SKM-1 (cell line): ENCODE results near the gene TMOD2.

Source experiments
- DNase-seq: peaks from one replicate; lab custom pipeline; 2025; ENCODE audit not compliant: unreplicated experiment; lab: John Stamatoyannopoulos, UW

TMOD2 gene

DNA sequence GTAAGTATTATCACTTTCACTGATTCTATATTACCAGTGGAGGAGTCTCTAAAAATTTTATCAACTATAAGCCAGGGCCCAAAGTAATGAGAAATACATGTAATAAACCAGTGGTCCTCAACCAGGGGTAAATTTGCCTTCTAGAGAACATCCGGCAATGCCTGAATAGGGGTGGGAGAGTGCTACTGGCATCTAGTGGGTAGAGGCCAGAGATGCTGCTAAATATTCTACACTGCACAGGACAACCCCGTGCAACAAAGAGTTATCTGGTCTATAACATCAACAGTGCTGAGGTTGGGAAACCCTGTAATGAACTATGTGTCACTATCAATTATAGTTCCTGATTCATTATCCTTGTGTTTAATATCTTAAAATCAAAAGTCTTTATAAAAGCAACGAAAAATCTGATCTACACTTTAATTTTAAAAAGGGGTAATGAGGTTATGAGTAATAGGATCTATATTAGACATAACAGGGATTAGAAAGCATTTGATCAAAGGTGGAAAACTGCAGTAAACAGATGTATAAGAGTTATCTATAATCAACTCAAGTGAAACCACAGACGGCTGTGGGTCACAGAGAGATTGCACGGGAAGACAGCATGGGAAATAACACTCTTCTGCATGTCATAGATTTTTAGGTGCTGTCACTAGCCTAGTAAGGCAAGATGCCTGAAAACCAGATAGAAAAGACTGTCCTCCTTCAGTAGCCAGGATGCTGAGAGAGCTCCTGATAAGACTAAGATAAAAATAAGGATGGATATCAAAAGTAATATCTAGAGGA lies 16.0 kb upstream of the TMOD2 start:
- DNase-seq: no peak

DNA sequence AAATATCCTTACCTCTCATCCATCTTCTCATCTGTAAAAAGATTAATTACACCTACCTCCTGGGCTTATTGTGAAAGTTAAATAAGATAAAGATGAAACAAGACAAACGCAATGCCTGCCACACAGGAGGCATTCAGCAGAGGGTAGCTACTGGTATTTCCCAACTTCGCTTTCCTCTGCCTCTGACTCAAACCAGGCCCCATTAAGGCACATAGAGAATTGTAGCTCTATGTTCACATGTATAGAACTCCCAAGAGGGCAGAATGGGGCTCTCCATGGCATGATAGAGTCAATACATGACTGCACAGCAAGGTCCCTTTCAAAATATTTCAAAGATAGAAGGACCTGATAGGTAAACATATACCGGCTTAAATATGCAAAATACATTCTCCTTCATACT lies 15.3 kb upstream of the TMOD2 start:
- peak; percentile 55 for DNase-seq

DNA sequence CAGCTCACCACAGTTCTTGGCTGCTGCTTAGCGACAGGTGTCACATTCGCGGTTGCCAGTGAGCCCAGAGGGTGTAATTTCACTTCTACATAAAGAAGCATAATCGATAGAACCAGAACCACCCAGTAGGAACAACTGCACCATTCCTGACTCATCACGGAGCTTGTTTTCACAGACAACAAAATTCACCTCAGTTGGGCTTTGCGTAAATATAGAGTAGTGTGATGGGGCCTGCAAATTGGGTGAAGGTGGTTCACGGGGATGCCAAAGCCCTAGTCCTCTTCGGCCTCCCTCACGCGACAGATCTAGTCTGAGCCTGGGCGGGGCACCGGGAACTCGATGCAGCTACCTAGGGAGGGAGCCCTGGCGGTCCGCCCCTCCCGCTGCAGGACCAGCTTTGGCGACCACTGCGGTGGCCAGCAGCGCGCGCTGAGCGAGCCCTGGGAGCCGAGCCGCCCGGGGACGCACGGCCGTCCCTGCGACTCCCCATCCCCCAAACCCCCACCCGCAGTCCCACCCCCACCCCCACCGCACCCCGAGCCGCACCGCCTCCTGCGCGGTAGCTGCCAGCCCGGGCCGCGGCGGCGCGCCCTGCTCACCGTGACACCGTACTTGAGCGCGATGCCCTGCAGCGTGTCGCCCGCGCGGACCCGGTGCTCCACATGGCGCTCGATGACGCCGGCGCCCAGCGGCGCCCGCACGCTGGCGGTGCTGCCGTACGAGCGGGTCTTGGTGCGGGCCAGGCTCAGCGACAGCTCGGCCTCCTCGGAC lies 14.5 kb upstream of the TMOD2 start:
- DNase-seq: no peak

DNA sequence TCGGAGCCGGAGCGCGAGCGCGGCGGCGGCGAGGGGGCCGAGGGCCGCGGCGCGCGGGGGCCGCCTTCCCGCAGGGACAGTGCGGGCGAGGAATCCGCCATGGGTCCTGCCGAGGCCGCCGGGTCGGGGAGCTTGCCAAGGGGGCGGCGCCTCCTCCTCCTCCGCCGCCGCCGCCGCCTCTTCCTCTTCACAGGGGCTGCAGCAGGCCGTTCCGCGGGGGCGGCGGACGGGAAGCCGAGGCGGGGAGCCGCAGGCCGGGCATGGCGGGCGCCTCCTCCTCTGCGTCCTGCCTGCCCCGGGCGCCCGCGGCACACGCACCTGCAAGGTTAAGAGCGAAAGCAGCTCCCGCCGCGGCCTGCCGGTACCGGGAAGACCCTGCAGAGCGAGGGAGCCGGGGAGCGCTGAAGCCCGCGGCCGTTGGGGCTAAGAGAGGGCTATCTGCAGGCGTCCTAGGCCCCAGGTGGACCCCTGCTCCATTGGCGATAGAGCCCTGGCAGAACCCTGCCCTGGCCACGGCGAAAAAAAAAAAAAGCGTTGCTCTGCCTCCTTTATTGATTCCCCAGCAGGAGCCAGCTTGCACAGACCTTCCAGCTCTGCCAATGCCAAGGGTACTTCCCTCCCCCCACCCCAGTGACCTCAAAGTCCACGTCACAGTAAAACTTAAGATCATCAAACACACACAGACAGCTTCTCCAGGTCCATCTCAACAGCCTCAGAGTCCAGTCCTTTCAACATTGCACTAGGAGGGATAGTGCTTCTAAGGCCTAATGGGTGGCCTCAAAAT lies 13.7 kb upstream of the TMOD2 start, which contains the start of gene LYSMD2:
TSS of gene LYSMD2 (minus strand) at position 134 of the 784 bp plus-strand sequence. CDS start at position 101, 33 bp downstream.
- no peak for DNase-seq

DNA sequence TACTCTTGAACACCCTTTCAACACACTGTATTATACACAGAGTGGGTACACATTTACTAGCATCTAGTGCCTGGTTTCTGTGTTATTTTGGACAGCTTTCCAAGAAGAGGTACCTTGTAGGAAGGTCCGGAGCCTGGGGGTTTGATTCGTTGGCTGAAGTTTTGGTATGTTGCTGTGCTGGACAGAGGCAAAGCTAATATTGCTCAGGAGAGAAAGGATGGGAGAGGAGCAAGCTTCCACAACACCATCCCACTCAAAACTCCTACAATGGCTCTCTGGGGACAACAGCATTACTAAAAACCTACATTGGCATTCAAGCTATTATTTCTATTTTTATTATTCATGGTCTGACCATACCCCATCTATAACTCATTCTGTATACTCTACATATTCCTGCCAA lies 12.8 kb upstream of the TMOD2 start:
- no peak for DNase-seq

DNA sequence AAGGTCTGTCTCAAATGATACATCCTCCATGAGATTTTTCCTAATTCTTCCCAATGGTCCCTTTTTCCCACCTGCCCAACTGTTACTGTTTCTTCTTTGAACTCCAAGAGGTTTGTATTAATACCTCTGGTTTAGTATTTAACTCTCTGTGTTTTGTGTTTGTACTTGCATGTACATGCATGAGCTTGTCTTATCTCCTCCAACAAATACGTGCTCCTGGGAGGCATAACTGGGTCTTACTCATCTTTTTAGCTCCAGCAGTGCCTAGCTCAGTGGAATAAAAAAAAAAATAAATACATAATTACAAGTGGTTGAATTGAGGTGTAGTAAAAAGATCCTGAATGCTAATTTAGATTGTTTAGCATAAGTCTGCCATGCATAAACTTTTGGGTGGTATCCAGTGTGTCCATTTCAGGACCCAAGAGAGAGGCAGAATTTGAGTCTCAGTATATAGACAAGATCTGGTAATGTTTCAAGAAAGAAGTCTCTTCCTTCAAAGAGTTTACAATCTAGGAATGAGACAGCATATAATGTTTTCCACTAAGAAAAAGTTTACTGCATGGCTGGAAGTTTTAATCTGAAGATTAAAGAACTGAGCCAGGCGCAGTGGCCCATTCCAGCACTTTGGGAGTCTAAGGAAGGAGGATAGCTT lies 12.2 kb upstream of the TMOD2 start:
- DNase-seq: no peak

DNA sequence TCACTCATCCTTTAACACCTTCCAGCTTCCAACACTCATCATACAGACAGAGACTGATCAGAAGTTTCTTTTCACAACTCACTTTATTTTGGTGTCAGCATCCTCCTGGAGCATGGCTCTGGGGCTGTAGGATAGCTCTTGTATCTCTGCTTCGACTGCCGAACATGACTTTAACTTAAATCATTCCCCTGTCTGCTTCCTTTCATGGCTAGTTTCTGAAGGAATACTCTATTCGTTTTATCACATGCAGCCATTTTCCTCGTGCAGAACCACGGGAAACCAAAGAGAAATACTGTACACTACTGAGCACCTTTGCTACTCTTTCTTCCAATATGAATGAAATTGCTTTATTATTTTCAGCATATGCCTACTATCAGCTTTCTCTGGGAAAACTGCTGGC lies 2.1 kb upstream of the TMOD2 start:
- no peak for DNase-seq

DNA sequence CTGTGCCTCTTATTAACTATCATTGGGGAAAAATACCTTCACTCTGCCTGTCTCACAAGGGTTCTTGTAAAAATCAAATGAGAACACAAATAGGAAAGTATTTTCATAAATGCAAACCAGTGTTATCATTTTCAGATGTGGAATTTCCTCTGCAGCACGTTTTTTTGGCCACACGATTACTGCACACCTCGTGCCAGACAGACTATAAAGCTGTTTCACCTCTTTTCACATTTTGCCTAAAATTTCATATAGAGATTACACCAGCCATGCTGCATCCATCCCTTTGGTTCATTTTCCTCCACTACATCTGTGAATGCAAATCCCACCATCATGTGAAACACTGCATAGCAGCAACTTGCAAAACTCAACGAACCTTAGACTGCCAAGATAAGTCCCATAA lies 1.2 kb upstream of the TMOD2 start:
- DNase-seq: no peak

DNA sequence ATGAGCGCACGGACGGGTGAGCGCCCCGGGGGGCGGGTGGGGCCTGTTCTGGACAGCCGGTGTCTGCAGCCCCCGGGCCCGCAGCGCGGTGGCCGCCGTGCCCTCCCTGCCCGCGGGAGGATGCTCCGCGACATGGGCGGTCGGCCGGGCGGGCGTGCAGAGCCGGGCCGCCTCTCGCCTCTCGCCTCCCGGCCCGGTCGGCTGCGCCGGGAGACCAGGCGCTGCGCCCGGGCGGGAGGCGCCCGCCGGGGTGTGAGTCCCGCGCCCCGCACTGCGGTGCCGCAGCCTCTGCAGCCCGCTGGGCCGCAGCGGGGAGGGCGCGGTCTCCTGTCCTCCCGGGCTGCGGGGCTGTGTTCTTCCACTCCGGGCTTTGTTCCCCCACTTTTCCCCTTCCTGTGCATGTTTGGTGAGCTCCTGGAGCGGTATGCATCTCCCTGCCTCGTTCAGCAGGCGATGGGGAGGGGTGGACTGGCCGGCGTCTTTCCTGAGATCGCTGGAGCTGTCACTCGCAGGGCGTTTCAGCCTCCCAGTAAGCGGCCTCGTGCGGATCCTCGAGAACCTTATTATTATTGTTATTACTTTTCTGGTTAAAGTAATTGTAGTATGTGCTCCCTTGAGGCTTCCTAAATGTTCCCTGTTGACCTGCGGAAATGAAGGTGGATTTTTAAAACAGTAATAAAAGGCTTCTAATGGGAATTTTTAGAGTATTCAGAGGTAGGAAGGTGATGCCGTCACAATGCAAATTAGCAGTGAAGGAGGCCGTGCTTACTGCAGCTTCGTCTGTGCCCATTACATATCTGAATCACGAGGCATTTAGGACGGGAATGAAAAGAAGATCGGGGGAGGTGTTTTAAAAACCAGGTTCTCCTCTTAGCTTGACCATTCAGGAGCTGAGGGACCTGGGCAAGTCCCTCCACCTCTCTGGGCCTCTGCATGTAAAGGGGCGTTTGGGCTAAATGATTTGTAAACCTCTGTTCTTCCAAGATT lies 593 bp downstream of the TMOD2 start:
- no peak for DNase-seq

DNA sequence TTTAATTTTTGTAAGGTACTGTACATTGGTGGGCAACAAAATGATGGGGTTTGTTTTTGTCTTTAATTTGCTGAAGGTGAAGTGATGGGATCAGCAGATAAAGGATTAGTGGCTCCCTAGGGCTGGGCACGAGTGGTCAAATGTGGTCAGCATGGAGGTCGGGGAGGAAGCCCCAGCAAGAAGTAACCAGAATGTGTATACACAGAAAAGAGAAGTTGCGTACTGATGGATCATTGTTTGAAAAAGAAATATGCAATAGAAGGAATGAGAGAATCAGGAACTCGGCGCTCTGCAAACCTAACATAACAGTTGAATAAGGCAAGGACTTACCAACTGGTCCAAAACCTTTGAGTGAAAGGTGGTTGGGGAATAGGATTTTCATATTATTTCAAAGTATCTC lies 1.5 kb downstream of the TMOD2 start:
- peak; percentile 31 for DNase-seq

DNA sequence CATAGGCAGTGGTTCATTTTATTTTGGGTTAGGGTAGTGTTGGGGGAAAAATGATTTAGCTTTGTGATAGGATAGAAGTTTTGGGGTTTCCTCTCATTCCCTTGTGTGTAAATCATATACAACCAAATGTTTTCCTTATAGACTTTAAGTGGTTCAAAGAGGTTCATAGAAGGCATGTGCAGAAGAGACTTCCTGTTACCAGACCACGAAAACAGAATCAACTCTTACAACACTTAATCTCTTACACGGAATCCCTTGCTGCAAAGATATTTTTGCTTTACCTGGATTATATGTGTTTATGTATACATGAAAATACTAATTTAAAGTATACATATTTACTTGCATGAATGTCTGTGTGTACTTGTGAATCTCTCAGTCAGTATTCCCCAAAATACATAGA lies 2.9 kb downstream of the TMOD2 start:
- DNase-seq: peak; percentile 29

DNA sequence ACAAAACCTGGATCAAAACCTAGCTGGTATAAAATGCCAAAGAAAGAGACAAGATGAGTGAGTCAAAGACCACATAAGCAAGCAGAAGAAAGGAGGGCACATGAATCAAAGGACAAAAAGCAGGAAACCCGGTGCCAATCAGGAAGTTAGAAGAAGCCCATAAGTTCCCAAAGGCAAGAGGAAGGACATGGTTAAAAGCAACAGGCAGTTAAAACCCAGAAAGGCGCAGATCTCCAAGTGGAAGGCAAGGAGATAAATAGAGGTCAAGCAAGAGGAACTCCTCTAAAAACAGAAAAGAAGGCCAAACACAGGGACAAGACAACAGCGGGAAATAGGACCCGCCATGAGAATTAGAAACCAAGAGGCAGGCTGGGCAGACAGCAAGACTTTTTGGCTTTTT lies 4.4 kb downstream of the TMOD2 start:
- DNase-seq: peak; percentile 29

DNA sequence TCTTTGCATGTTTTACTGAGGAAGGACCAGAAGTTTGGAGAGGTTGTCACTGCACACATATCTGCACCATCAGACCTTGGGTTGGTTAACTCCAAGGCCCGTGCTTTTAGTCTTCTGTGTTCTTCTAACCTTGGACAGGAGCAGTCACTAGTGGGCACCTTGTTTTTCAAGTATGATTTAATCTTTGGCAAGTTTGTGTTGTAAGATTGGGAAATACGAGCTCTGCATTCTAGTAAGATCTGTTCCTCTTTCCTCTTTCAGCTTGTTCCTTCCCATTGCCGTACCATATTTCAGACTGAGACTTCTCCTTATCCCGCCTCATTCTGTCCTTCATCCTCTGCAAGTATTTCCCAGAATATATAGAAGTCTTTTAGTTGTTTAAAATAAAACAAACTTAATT lies 5.1 kb downstream of the TMOD2 start:
- DNase-seq: peak; percentile 80

DNA sequence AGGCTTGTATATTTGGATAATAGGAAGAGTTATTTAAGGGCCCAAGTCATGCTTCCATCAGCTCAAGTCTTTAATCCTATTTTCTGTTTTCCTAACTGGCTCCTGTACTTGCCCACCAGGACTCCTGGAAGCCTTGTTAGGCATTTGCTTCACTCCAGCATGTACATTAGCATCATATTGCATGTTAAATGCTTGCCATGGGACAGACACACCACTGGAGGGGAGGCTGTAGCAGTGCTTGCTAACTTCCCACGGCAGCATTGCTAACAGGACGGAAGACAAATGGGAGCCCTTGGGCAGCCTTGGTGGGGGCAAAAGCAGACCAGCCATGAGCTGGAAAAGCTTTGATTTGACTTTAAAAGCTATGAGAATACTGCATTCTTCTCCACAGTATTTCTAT lies 6.1 kb downstream of the TMOD2 start:
- DNase-seq: no peak

DNA sequence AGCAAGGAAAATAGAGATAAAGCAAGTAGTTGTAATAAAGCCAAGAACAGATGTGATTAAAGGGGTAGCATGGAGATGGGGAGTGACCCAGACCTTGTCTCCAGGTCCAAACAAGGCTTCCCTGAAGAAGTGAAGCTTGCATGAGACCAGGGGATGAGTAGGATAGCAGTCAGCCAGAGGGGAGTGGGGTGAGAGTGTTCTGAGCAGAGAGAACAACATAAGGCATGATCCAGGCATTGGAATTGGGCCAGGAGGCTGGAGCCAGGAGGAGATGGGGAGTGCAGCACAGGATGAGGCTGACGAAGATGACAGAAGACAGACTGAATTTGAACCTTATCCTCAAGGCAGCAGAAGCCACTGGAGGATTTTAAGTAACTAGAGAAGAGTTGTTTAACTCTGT lies 7.2 kb downstream of the TMOD2 start:
- no peak for DNase-seq

DNA sequence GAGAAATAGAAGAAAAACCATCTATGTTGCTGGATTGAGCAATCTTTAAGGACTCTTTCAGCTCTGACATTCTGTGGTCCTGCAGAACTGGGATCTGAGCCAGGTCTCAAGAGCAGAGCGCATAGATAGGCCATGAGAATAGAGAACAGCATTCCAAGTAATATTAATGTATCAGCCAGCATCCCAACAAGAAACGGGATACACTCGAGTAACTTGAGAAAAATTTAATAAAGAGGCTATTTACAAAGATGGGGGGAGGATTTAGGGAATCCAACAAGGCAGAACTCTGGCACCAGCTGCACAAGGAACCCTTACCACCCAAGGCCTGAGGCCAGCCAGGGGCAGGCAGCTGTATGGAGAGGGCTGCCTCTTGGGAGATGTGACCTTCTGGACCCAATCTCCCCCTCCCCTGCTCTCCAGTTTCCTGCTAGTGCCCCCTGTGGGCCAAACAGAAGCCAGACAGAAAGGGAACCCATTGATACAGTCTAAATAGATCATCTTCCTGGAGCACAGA lies 8.2 kb downstream of the TMOD2 start:
- peak; percentile 38 for DNase-seq

DNA sequence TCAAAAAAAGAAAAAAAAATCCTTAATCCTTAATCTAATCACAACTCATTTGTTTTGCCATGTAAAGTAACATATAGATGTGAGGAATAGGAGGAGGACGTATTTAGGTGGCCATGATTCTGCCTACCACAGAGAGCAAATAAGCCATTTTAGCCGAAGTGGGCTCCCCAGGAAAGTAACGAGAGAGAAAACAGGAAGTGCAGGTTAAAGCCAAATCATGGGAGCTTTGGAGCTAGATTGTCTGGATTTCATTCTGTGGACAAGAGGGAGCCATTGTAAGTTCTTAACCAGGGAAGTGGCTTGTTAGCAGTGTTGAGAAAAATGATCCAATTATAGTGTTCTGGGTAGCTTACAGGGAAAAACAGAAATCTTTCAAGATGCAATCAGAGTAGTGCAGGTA lies 9.4 kb downstream of the TMOD2 start:
- no peak for DNase-seq

DNA sequence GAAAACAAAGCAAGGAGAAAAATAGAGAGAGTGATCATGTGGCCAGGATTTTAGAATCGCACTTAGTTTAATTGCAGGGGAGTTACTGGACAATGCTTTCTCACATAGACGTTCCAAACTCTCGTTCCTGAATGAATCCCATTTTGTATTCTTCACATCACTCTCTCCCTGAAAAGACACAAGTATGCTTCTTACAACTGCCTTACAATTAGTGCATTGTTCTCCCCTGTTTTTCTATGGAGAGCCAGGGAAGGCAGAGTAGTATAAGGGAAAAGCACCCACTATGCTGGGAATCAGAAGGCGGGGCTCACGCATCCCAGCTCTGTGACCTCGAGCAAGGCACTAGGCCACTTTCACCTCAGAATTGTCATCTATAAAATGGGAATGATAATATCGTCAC lies 14.4 kb downstream of the TMOD2 start:
- DNase-seq: no peak

DNA sequence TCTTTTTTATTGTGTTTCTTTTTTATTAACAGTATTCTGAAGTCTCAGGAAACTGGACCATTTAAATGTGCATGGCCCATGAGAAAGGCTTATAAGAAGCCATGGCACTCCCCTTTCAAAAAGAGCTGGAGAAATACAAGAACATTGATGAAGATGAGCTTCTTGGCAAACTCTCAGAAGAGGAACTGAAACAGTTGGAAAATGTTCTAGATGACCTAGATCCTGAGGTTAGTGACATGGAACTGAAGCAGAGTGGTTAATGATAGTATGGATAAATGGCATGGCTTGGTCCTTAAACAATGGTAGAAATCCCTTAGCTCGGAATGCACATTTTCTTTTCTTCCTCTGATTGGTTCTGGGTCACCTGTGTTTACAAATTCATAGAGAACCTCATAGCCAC lies 14.9 kb downstream of the TMOD2 start:
- DNase-seq: no peak

DNA sequence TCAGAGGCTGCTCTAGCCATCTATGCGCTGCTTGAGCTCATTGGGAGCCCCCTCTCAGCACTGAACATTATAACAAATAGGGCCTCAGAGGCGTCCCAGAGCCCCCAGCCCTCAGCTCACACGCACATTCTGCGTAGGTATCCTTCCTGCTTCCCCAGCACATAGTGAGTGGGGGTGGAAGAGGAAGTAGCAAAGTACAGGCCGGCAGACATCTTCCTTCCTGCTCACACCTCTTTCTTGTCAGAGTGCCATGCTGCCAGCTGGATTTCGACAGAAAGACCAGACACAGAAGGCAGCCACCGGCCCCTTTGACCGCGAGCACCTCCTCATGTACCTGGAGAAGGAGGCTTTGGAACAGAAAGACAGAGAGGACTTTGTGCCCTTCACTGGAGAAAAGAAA lies 16.6 kb downstream of the TMOD2 start:
- DNase-seq: peak; percentile 80
